Activated naive CD8-positive, alpha-beta T cell treated with anti-CD3 and anti-CD28 coated beads for 36 hours (primary cell): Measurements from ENCODE around the gene PTBP1. TPM values are rescaled to one million over a fixed set of nuclear protein-coding genes. Genes with fewer than 3 reads are reported as not detected.
"Not testable (repeated sequence)": the region's sequence is repeated elsewhere in the genome, so short reads cannot be mapped to it uniquely, and the experiment has no call there.

ENCODE experiments used
- DNase-seq: peaks from one replicate; pipeline ENCODE4 v3.0.0; 2021
- H3K27ac Mint-ChIP-seq: one replicate; pipeline ENCODE4 v1.8.0; 2022; ENCODE audit warnings: mild to moderate bottlenecking, moderate library complexity, mixed read lengths
- H3K27me3 Mint-ChIP-seq: one replicate; pipeline ENCODE4 v1.8.0; 2022; ENCODE audit warnings: mild to moderate bottlenecking, mixed read lengths
- H3K36me3 Mint-ChIP-seq: one replicate; pipeline ENCODE4 v1.8.0; 2021; ENCODE audit warnings: mild to moderate bottlenecking, mixed read lengths
- H3K4me1 Mint-ChIP-seq: one replicate; pipeline ENCODE4 v1.8.0; 2021; ENCODE audit warnings: mixed read lengths
- H3K4me3 Mint-ChIP-seq: one replicate; pipeline ENCODE4 v1.8.0; 2022; ENCODE audit warnings: mild to moderate bottlenecking, moderate library complexity, mixed read lengths
- H3K9me3 Mint-ChIP-seq: one replicate; pipeline ENCODE4 v1.8.0; 2022; ENCODE audit warnings: mixed read lengths
- total RNA-seq, 2 experiments: library from RNA; stranded (reverse); gene quantifications; one replicate each; pipeline ENCODE4 v1.2.3, GENCODE V29; 2021

Gene PTBP1
- total RNA-seq, 2 experiments from 2014 or later = 799 to 818 TPM

DNA sequence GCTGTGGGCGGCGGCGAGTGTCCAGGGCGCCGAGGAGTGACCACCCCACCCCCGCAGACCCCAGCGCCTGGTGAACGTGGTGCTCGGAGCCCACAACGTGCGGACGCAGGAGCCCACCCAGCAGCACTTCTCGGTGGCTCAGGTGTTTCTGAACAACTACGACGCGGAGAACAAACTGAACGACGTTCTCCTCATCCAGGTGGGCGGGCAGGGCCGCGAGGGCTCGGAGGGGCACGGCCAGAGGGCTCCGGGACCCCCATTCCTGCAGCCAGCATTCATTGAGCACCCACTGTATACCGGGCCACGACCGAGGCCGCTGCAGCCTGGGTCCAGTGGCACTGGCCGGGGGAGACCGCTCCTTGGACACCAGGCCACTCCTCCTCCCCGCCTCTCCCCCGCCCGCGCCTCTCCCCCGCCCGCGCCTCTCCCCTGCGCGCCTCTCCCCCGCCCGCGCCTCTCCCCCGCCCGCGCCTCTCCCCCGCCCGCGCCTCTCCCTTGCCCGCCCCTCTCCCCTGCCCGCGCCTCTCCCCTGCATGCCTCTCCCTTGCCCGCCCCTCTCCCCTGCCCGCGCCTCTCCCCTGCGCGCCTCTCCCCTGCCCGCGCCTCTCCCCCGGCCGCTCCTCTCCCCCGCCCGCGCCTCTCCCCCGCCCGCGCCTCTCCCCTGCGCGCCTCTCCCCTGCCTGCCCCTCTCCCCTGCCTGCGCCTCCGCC lies 46.7 kb downstream of the PTBP1 start:
- Mint-ChIP-seq H3K27me3 (peaks cover 62% of the 10 kb centered on the region), H3K36me3 (no peaks in the 10 kb centered on the region), H3K4me3 (no peak overlapping the region), H3K9me3 (peaks cover 3% of the 10 kb centered on the region), H3K4me1 (peaks cover 3% of the 10 kb centered on the region), H3K27ac (no peak overlapping the region)
- DNase-seq = no peak

GRCh38 chr19:844546-844971 lies 47.3 kb downstream of the PTBP1 start:
- Mint-ChIP-seq H3K36me3 (no peaks in the 10 kb centered on the region), H3K27me3 (peaks cover 66% of the 10 kb centered on the region), H3K9me3 (peaks cover 3% of the 10 kb centered on the region), H3K4me3 (no peak overlapping the region), H3K4me1 (peaks cover 3% of the 10 kb centered on the region), H3K27ac (no peak overlapping the region)
- no peak for DNase-seq

DNA sequence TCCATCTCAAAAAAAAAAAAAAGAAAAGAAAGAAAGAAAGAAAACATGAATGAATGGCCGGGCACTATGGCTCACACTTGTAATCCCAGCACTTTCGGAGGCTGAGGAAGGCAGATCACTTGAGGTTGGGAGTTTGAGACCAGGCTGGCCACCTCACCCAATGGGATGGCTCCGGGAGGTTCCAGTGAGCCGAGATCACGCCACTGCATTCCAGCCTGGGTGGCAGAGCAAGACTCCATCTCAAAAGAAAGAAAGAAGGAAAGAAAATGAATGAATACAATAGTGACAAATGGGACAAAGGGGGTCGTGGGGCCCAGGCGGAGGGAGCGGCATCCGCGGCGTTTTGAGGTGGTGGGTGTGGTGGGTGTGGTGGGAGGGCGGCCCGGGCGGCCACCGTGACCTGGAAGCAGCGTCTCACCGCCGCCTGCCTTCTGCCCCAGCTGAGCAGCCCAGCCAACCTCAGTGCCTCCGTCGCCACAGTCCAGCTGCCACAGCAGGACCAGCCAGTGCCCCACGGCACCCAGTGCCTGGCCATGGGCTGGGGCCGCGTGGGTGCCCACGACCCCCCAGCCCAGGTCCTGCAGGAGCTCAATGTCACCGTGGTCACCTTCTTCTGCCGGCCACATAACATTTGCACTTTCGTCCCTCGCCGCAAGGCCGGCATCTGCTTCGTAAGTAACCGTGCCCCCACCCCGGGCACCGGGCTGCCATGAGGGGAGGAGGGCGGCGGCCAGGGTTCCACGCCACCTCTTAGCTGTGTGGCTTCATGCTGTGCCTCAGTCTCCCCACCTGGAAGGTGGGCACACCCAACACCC lies 48.7 kb downstream of the PTBP1 start:
- Mint-ChIP-seq H3K27me3 (peaks cover 80% of the 10 kb centered on the region), H3K4me1 (peaks cover 3% of the 10 kb centered on the region), H3K4me3 (no peak overlapping the region), H3K36me3 (no peaks in the 10 kb centered on the region), H3K27ac (no peak overlapping the region), H3K9me3 (peaks cover 3% of the 10 kb centered on the region)
- DNase-seq = no peak

GRCh38 chr19:848386-848921 lies 51.2 kb downstream of the PTBP1 start:
- H3K36me3 Mint-ChIP-seq = no peaks in the 10 kb centered on the region
- H3K4me3 Mint-ChIP-seq = no peak overlapping the region
- no peak for DNase-seq
- no peak overlapping the region for H3K27ac Mint-ChIP-seq
- H3K27me3 Mint-ChIP-seq = peaks cover 74% of the 10 kb centered on the region
- no peaks in the 10 kb centered on the region for H3K9me3 Mint-ChIP-seq
- H3K4me1 Mint-ChIP-seq = peaks cover 3% of the 10 kb centered on the region

DNA sequence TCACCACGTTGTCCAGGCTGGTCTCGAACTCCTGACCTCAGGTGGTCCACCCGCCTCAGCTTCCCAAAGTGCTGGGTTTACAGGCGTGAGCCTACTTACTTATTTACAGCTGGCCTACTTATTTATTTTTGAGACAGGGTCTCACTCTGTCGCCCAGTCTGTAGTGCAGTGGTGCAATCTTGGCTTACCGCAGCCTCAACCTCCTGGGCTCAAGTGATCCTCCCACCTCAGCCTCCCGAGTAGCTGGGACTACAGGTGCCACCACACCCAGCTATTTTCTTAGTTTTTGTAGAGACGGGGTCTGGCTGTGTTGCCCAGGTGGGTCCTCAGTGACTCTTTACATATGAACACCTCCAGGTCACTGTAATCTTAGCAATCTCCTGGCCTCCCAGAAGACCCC lies 51.9 kb downstream of the PTBP1 start:
- H3K9me3 Mint-ChIP-seq, DNase-seq, H3K4me1 Mint-ChIP-seq, H3K4me3 Mint-ChIP-seq, H3K27ac Mint-ChIP-seq, H3K36me3 Mint-ChIP-seq: not testable (repeated sequence)
- H3K27me3 Mint-ChIP-seq = peaks cover 74% of the 10 kb centered on the region

DNA sequence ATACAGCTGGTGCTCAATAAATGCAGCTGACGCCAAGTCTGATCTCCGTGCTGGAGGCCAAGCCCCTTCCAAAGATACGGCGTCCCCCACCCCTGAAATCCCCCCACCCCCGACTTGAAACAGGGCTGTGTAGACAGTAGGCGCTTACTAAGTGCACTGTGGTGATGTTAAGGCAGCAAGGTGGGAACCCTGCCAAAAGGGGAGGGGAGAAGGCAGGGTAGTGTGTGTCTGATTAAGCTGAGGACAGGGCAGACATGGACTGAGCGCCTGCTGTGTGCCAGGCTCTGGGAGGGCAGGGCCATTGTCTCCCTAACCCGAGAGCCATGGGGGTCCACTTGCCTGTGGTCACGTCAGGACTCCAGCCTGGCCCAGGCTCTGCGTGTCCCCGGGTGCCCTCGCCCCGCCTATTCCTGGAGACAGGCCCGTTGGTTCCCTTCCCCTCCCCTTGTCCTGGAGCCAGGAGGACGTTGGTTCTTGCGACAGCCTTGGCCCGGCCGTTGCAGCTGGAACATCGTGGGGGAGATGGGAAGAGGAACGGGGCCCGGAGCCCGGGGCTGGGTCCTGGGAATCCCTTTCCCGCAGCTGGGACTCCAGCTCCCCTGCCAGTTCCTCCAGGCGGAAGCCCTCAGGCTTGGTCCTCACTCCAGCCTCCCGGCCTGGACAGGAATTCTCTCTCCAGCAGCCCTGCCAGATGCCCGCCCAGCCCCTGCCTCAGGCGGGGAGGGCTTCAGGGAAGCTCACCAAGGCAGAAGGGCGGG lies 53.1 kb downstream of the PTBP1 start:
- Mint-ChIP-seq H3K36me3 (no peaks in the 10 kb centered on the region), H3K4me1 (no peaks in the 10 kb centered on the region), H3K27ac (no peak overlapping the region), H3K9me3 (no peaks in the 10 kb centered on the region), H3K4me3 (no peak overlapping the region), H3K27me3 (peaks cover 62% of the 10 kb centered on the region)
- no peak for DNase-seq

GRCh38 chr19:850979-851335 lies 53.7 kb downstream of the PTBP1 start:
- no peak overlapping the region for H3K27ac Mint-ChIP-seq

GRCh38 chr19:852136-853013 lies 55.1 kb downstream of the PTBP1 start, which contains the start of gene ELANE:
TSS of gene ELANE (plus strand) at chr19:852303. CDS start at chr19:852329, 26 bp downstream.
- Mint-ChIP-seq H3K4me1 (no peaks in the 10 kb centered on the region), H3K27ac (no peak within 1 kb of the TSS), H3K9me3 (no peaks in the 10 kb centered on the region), H3K36me3 (no peaks in the 10 kb centered on the region), H3K4me3 (no peak within 1 kb of the TSS), H3K27me3 (peaks cover 46% of the 10 kb centered on the region)
- no peak for DNase-seq

More at GRCh38 chr19:850979-851335, 53.7 kb downstream of the PTBP1 start:
- Mint-ChIP-seq H3K4me3 (no peak overlapping the region), H3K27me3 (peaks cover 57% of the 10 kb centered on the region), H3K4me1 (no peaks in the 10 kb centered on the region), H3K36me3 (no peaks in the 10 kb centered on the region), H3K9me3 (no peaks in the 10 kb centered on the region)
- DNase-seq = no peak

GRCh38 chr19:853014-853585 lies 55.8 kb downstream of the PTBP1 start:
- Mint-ChIP-seq H3K9me3 (no peaks in the 10 kb centered on the region), H3K27ac (no peak overlapping the region), H3K27me3 (peaks cover 44% of the 10 kb centered on the region), H3K36me3 (no peaks in the 10 kb centered on the region), H3K4me3 (no peak overlapping the region), H3K4me1 (no peaks in the 10 kb centered on the region)
- no peak for DNase-seq

DNA sequence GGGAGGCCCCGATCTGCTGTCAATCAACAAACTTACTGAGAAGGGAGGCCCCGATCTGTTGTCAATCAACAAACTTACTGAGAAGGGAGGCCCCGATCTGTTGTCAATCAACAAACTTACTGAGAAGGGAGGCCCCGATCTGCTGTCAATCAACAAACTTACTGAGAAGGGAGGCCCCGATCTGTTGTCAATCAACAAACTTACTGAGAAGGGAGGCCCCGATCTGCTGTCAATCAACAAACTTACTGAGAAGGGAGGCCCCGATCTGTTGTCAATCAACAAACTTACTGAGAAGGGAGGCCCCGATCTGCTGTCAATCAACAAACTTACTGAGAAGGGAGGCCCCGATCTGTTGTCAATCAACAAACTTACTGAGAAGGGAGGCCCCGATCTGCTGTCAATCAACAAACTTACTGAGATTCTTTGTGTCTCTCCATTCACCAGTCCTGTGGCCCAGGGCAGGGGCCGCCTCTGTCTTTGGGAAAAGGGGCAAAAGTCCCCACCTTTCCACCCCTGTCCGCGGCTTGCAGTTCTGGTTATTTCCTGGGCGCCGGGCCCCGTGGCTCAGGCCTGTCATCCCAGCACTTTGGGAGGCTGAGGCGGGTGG lies 56.5 kb downstream of the PTBP1 start:
- not testable (repeated sequence) for H3K4me3 Mint-ChIP-seq, H3K9me3 Mint-ChIP-seq, H3K36me3 Mint-ChIP-seq, H3K27ac Mint-ChIP-seq, H3K4me1 Mint-ChIP-seq, DNase-seq
- H3K27me3 Mint-ChIP-seq = peaks cover 44% of the 10 kb centered on the region

DNA sequence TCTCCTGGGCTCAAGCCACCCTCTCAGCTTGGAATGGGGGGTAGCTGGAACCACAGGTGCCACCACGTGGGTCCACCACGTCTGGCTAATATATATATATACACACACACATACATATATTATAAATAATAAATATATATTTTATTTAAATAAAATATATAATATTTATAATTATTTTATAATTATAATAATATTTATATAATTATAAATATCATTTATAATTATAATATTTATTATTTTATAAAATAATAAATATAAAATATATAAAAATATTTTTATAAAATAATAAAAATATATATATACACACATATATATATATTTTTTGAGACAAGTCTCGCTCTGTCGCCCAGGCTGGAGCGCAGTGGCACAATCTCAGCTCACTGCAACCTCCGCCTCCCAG lies 57.3 kb downstream of the PTBP1 start:
- H3K27me3 Mint-ChIP-seq = peaks cover 37% of the 10 kb centered on the region
- DNase-seq = no peak

GRCh38 chr19:855142-855541 lies 57.9 kb downstream of the PTBP1 start:
- Mint-ChIP-seq H3K4me3 (no peak overlapping the region), H3K36me3 (no peaks in the 10 kb centered on the region), H3K27ac (no peak overlapping the region), H3K4me1 (no peaks in the 10 kb centered on the region), H3K27me3 (peaks cover 36% of the 10 kb centered on the region), H3K9me3 (no peaks in the 10 kb centered on the region)
- no peak for DNase-seq

More for the DNA sequence above, 57.3 kb downstream of the PTBP1 start:
- Mint-ChIP-seq H3K4me3 (no peak overlapping the region), H3K36me3 (no peaks in the 10 kb centered on the region), H3K27ac (no peak overlapping the region), H3K9me3 (no peaks in the 10 kb centered on the region), H3K4me1 (no peaks in the 10 kb centered on the region)

DNA sequence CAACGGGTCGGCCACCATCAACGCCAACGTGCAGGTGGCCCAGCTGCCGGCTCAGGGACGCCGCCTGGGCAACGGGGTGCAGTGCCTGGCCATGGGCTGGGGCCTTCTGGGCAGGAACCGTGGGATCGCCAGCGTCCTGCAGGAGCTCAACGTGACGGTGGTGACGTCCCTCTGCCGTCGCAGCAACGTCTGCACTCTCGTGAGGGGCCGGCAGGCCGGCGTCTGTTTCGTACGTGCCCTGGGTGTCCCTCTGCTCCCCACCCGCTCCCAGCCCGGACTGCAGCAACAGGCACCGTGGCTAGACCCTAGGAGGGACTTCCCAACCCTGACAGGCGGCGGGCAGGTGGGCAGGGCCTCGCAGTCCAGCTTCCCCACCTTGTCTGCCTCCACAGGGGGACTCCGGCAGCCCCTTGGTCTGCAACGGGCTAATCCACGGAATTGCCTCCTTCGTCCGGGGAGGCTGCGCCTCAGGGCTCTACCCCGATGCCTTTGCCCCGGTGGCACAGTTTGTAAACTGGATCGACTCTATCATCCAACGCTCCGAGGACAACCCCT lies 58.4 kb downstream of the PTBP1 start:
- H3K27ac Mint-ChIP-seq = no peak overlapping the region
- no peaks in the 10 kb centered on the region for H3K4me1 Mint-ChIP-seq
- H3K27me3 Mint-ChIP-seq = peaks cover 32% of the 10 kb centered on the region
- H3K9me3 Mint-ChIP-seq = no peaks in the 10 kb centered on the region
- DNase-seq = no peak
- H3K36me3 Mint-ChIP-seq = no peaks in the 10 kb centered on the region
- H3K4me3 Mint-ChIP-seq = no peak overlapping the region
